ENCODE data around the gene ARL15. TPM values are rescaled to one million over a fixed set of nuclear protein-coding genes. Genes with fewer than 3 reads are reported as not detected.

Gene ARL15
- total and polyA plus RNA-seq, 2 of the 8 experiments (the other 6 are each of a cell fraction or from before 2014, with no cell fraction given): 9.9 to 21.2 TPM

DNA sequence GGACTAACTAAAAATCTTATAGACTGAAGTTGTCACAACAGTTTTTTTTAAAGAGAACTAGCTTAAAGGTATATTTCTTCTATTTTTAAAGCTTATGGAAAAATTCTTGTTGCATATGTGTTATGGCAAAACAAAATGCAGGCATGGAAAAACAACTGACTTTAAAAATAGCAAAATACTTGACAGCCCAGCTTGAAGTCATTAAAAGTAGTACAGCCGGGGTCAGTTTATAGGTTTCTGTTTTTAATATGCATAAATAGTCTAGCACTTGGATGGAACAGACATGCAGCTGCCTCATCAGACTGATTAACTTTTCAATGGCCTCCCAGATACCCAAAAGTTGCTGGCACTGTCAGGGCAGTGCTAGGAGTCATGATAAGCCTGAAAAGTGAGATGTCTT lies 22.3 kb upstream of the ARL15 start:
- Histone ChIP-seq H4K91ac (replicated peaks; ENCODE audit: insufficient read length, low read length) (no peak overlapping the region), H3K4me2 (ENCODE audit: insufficient read depth in 1 of 2, low read depth in 2 of 2, low read length in 2 of 2) (no peak overlapping the region), H3K79me2 (ENCODE audit: control insufficient read depth in 1 of 2, insufficient read depth in 2 of 2, low read length in 2 of 2) (no peaks in the 10 kb centered on the region), H3K9me3 (ENCODE audit: insufficient read depth in 2 of 2, low read depth in 1 of 2, low read length in 1 of 2) (no peaks in the 10 kb centered on the region), H3K27me3 (replicated peaks in 1 of 4; ENCODE audit: control insufficient read depth in 3 of 4, extremely low read depth in 1 of 4, insufficient read depth in 3 of 4, low read length in 3 of 4) (no peaks in the 10 kb centered on the region), H4K8ac (ENCODE audit: extremely low read depth, insufficient read depth, low read length) (no peak overlapping the region), H3K14ac (ENCODE audit: insufficient read length) (no peak overlapping the region), H2BK15ac (ENCODE audit: low read length) (no peak overlapping the region), H3K9ac (replicated peaks in 1 of 4; ENCODE audit: extremely low read depth in 1 of 4, low read depth in 3 of 4, low read length in 3 of 4) (no peak overlapping the region), H3K4ac (replicated peaks; ENCODE audit: insufficient read length, low read depth, low read length) (no peak overlapping the region), H3K36me3 (ENCODE audit: control insufficient read depth in 2 of 4, insufficient read depth in 4 of 4, low read length in 3 of 4) (no peaks in the 10 kb centered on the region), H2BK20ac (ENCODE audit: low read length) (no peak overlapping the region), H3K56ac (replicated peaks; ENCODE audit: insufficient read length, low read depth, low read length) (no peak overlapping the region), H3K4me3 (ENCODE audit: extremely low read depth in 1 of 4, insufficient read depth in 2 of 4, low read depth in 3 of 4, low read length in 4 of 4) (no peak overlapping the region), H2BK12ac (ENCODE audit: low read depth, low read length) (no peak overlapping the region), H3K27ac (ENCODE audit: low read depth, low read length) (no peak overlapping the region), H3K23me2 (ENCODE audit: low read depth, low read length) (no peaks in the 10 kb centered on the region), H3K79me1 (ENCODE audit: low read depth, low read length) (no peaks in the 10 kb centered on the region), H2BK5ac (ENCODE audit: low read depth, low read length) (no peak overlapping the region), H4K20me1 (replicated peaks in 1 of 2; ENCODE audit: control insufficient read depth in 1 of 2, insufficient read depth in 2 of 2, low read length in 2 of 2) (no peaks in the 10 kb centered on the region), H3K18ac (ENCODE audit: extremely low read depth, low read length) (no peak overlapping the region), H2BK120ac (replicated peaks; ENCODE audit: low read depth, low read length) (no peak overlapping the region), H2AK5ac (ENCODE audit: low read depth, low read length) (no peak overlapping the region), H4K5ac (ENCODE audit: insufficient read length, low read depth, low read length) (no peak overlapping the region), H3K23ac (ENCODE audit: insufficient read length) (no peak overlapping the region), H3K4me1 (replicated peaks in 1 of 4; ENCODE audit: control insufficient read depth in 3 of 4, insufficient read depth in 4 of 4, low read length in 3 of 4) (no peaks in the 10 kb centered on the region), H2AFZ (ENCODE audit: low read length) (no peak overlapping the region)
- 82% methylated on average over 1 of the region's 1 CpG; no CpG with 5 or more reads in 1 of the 2 experiments for WGBS, 2 experiments (ENCODE audit: extremely low coverage in 1 of 2, insufficient coverage in 1 of 2, insufficient read length in 1 of 2, insufficient replicate concordance in 2 of 2, low coverage in 1 of 2, low lambda C conversion rate in 2 of 2, missing lambda C conversion rate in 1 of 2)
- ChIA-PET CTCF (ENCODE audit: partially characterized antibody) (interaction anchor here (0.6 to 1.2 kb wide), 3 partner anchors 28 to 416 kb away, joined by 3 to 5 read pairs (median 3); no protein-coding TSS in a partner anchor), POLR2A (ENCODE audit: partially characterized antibody) (interaction anchor here (1.0 to 1.1 kb wide), 2 partner anchors 21 to 22 kb away, joined by 3 to 4 read pairs; partner anchors contain the start of gene ARL15)
- DNase-seq (ENCODE audit: low read depth in 1 of 2, low spot score in 2 of 2) (no peak), FAIRE-seq (no peak)
- no peak for TF ChIP-seq KDM4A (IDR thresholded peaks at IDR 0.05; ENCODE audit: low read depth, low read length, severe bottlenecking)
- no peak for TF ChIP-seq CBX8 (IDR thresholded peaks at IDR 0.05; ENCODE audit: borderline replicate concordance, low read depth, low read length)

Measured in H1 (cell line).